Measurements from ENCODE around the gene KLHL29.

KLHL29 gene

DNA sequence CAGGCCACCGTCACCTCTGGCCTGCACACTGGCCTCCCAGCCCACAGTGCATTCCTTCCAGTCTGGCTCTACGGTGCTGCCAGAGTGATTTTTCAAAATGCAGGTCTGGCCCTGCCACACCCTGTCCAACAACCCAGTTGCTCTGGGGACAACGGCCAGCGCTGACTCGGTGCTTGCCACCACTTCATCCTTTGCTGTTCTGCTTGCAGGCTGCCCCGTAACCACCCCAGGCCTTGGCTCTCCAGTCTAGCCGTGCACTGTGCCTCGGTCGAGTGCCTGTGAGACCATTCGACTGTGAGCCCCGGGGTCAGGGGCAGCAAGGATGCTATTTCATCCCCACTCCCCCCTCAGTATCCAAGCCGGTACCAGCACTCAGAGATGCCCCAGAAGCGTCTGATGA, 262.6 kb downstream of the KLHL29 start:
- TF ChIP-seq, protein P1, sequence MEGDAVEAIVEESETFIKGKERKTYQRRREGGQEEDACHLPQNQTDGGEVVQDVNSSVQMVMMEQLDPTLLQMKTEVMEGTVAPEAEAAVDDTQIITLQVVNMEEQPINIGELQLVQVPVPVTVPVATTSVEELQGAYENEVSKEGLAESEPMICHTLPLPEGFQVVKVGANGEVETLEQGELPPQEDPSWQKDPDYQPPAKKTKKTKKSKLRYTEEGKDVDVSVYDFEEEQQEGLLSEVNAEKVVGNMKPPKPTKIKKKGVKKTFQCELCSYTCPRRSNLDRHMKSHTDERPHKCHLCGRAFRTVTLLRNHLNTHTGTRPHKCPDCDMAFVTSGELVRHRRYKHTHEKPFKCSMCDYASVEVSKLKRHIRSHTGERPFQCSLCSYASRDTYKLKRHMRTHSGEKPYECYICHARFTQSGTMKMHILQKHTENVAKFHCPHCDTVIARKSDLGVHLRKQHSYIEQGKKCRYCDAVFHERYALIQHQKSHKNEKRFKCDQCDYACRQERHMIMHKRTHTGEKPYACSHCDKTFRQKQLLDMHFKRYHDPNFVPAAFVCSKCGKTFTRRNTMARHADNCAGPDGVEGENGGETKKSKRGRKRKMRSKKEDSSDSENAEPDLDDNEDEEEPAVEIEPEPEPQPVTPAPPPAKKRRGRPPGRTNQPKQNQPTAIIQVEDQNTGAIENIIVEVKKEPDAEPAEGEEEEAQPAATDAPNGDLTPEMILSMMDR (conservative IDR thresholded peaks at IDR 0.05; ENCODE audit: low read length), result no peak
- no peak for TF ChIP-seq EZH2phosphoT487 (IDR thresholded peaks at IDR 0.05; ENCODE audit: borderline replicate concordance)
- no peak overlapping the region for H3K9ac ChIP-seq (ENCODE audit: low read depth, low read length, poor library complexity, severe bottlenecking)

GRCh38 chr2:23649303-23649702, 264.3 kb downstream of the KLHL29 start:
- Histone ChIP-seq H3K36me3 (ENCODE audit: insufficient read depth, low read length) (no peaks in the 10 kb centered on the region), H3K79me2 (ENCODE audit: insufficient read depth, low read length) (no peaks in the 10 kb centered on the region), H3K9me3 (ENCODE audit: insufficient read depth, low read depth, low read length) (no peaks in the 10 kb centered on the region), H2AFZ (ENCODE audit: low read length) (no peak overlapping the region), H3F3A (ENCODE audit: low read depth) (no peaks in the 10 kb centered on the region), H3K4me1 (ENCODE audit: insufficient read depth, low read length, poor library complexity, severe bottlenecking) (peaks cover 10% of the 10 kb centered on the region), H3K4me2 (ENCODE audit: low read depth, low read length, poor library complexity, severe bottlenecking) (peak overlapping the region; percentile 26), H3K27me3 (ENCODE audit: insufficient read depth, low read length, poor library complexity, severe bottlenecking) (no peaks in the 10 kb centered on the region), H3K4me3 (ENCODE audit: low read length, poor library complexity, severe bottlenecking) (no peak overlapping the region), H4K20me1 (ENCODE audit: insufficient read depth, low read length, poor library complexity, severe bottlenecking) (no peaks in the 10 kb centered on the region), H3K9ac (ENCODE audit: low read depth, low read length, poor library complexity, severe bottlenecking) (no peak overlapping the region), H3K9me2 (replicated peaks; ENCODE audit: low read depth, low read length) (no peaks in the 10 kb centered on the region)
- TF ChIP-seq, protein P1 (conservative IDR thresholded peaks at IDR 0.05; ENCODE audit: low read length), result no peak
- TF ChIP-seq EZH2phosphoT487 (IDR thresholded peaks at IDR 0.05; ENCODE audit: borderline replicate concordance), result no peak

More for the DNA sequence above, 262.6 kb downstream of the KLHL29 start:
- Histone ChIP-seq H3K4me1 (ENCODE audit: insufficient read depth, low read length, poor library complexity, severe bottlenecking) (peaks cover 10% of the 10 kb centered on the region), H3K4me2 (ENCODE audit: low read depth, low read length, poor library complexity, severe bottlenecking) (no peak overlapping the region), H2AFZ (ENCODE audit: low read length) (no peak overlapping the region), H3K27me3 (ENCODE audit: insufficient read depth, low read length, poor library complexity, severe bottlenecking) (no peaks in the 10 kb centered on the region), H3K36me3 (ENCODE audit: insufficient read depth, low read length) (no peaks in the 10 kb centered on the region), H3F3A (ENCODE audit: low read depth) (no peaks in the 10 kb centered on the region), H3K79me2 (ENCODE audit: insufficient read depth, low read length) (no peaks in the 10 kb centered on the region), H4K20me1 (ENCODE audit: insufficient read depth, low read length, poor library complexity, severe bottlenecking) (no peaks in the 10 kb centered on the region), H3K9me3 (ENCODE audit: insufficient read depth, low read depth, low read length) (no peaks in the 10 kb centered on the region), H3K4me3 (ENCODE audit: low read length, poor library complexity, severe bottlenecking) (no peak overlapping the region), H3K9me2 (replicated peaks; ENCODE audit: low read depth, low read length) (no peaks in the 10 kb centered on the region)

DNA sequence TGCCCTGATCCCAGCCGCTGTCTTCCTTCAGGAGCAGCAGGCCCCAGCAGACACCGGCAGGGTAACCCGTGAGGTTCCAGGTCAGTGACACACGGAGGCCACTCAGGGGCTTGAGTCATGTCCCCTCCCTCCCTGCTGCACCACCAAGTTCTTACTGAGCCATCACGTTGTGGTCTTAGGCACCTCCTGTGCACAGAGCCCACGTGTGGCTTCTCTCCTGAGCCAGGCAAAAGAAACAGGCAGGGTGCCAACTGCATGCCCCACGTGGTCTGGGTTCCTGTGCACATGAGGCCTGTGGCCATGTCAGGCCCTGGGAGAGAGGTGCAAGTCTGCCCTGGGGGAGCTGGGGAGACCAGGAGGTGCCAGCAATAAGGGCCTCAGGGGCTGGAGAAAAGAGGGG, 264.8 kb downstream of the KLHL29 start:
- no peak overlapping the region for H2AFZ ChIP-seq (ENCODE audit: low read length)
- peak overlapping the region; percentile 26 for H3K4me2 ChIP-seq (ENCODE audit: low read depth, low read length, poor library complexity, severe bottlenecking)
- no peak overlapping the region for H3K9ac ChIP-seq (ENCODE audit: low read depth, low read length, poor library complexity, severe bottlenecking)
- H4K20me1 ChIP-seq (ENCODE audit: insufficient read depth, low read length, poor library complexity, severe bottlenecking), result no peaks in the 10 kb centered on the region
- no peaks in the 10 kb centered on the region for H3K27me3 ChIP-seq (ENCODE audit: insufficient read depth, low read length, poor library complexity, severe bottlenecking)
- no peaks in the 10 kb centered on the region for H3K36me3 ChIP-seq (ENCODE audit: insufficient read depth, low read length)
- no peaks in the 10 kb centered on the region for H3K9me3 ChIP-seq (ENCODE audit: insufficient read depth, low read depth, low read length)
- peaks cover 10% of the 10 kb centered on the region for H3K4me1 ChIP-seq (ENCODE audit: insufficient read depth, low read length, poor library complexity, severe bottlenecking)
- H3K9me2 ChIP-seq (replicated peaks; ENCODE audit: low read depth, low read length), result no peaks in the 10 kb centered on the region
- no peak for TF ChIP-seq EZH2phosphoT487 (IDR thresholded peaks at IDR 0.05; ENCODE audit: borderline replicate concordance)
- TF ChIP-seq, protein P1 (conservative IDR thresholded peaks at IDR 0.05; ENCODE audit: low read length), result no peak
- no peaks in the 10 kb centered on the region for H3F3A ChIP-seq (ENCODE audit: low read depth)
- no peaks in the 10 kb centered on the region for H3K79me2 ChIP-seq (ENCODE audit: insufficient read depth, low read length)
- H3K4me3 ChIP-seq (ENCODE audit: low read length, poor library complexity, severe bottlenecking), result no peak overlapping the region

Data from Loucy (cell line).